GM19467 (cell line): Measurements from ENCODE around the gene NDUFC1.
"Not testable (repeated sequence)": the region's sequence is repeated elsewhere in the genome, so short reads cannot be mapped to it uniquely, and the experiment has no call there.

Source experiments
- ATAC-seq: cut with Tn5 transposase; IDR thresholded peaks from one replicate; pipeline ENCODE4 v1.9.1; 2021; ENCODE audit warnings: mild to moderate bottlenecking, moderate library complexity; ENCODE audit not compliant: unreplicated experiment

The NDUFC1 gene

GRCh38 chr4:139299536-139299935 lies 2.7 kb downstream of the NDUFC1 start:
- ATAC-seq: no peak

- ATAC-seq: no peak
These were observed 5.3 kb downstream of the NDUFC1 start for GRCh38 chr4:139297001-139297410.

- no peak for ATAC-seq
These were observed 6.4 kb downstream of the NDUFC1 start for GRCh38 chr4:139295942-139296299.

DNA sequence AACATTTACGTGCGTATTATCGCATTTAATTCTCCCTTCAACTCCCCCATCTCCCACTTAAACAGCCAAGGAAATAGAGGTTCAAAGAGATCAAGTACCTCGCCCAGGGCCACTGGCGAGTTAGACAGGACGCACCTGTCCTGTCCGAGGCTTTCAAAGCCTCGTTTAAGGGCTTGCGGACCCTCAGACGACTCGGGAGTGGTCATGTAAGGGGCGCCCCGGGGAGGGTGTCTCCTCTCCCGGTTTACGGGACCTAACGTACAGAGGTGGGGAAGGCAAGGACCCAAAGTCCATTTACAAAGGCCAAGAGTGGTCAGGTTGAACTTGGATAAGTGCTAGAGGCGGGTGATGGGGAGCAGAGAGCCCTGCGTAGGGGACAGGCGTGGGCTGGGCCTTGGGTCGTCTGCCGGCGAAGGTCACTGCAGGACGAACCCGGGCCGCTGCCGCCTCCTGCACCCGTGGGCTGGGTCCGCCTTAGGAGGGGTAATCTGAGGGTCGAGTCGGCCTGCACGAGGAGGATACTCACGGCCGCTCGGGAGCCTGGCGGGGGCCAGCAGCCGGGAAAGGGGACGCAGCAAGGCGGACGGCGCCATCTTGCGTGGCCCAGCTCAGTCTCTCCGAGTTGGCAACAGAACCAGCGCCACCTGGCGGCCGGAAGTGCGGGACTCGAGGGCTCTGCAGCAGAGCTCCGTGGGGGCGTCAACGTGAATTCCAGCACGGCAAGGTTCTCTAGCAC lies 6.9 kb downstream of the NDUFC1 start:
- ATAC-seq: peak; percentile 95

DNA sequence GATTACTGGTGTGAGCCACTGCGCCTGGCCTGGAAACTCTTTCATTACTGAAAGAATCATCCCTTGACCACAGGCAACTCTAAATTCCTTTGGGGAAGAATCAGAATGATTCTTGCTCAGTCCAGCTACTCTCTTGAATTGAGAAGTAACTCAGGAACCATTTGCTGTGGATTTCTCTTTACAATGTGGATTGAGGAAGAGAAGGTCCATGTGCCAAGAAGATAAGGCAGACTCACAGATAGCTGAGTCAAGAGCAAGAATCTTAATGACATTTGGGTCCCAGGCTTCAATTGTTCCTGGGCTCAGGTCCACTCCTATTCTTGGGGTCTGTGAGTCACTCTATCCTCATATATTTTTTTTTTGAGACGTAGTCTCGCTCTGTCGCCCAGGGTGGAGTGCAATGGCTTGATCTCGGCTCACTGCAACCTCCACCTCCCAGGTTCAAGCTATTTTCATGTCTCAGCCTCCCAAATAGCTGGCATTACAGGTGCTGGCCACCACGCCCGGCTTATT lies 16.0 kb downstream of the NDUFC1 start:
- no peak for ATAC-seq

DNA sequence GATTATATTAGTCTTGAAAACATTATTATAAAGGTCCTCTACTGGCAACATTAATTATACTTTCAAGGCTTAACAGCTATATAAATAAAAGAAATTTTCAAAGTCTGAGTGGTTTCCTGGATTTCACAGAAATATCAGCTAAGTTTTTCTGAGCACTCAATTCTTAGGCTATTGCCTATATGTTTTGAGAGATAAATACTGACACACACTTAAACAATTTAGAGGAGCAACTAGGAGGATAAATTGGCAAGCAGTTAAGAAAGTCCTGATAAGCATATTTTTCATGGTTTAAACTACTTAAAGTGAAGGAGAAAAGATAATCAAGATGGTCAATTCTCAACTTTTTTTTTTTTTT lies 19.6 kb downstream of the NDUFC1 start:
- ATAC-seq: no peak

- ATAC-seq: no peak
These were observed 20.1 kb downstream of the NDUFC1 start for GRCh38 chr4:139282065-139282720.

GRCh38 chr4:139279760-139280620 lies 22.3 kb downstream of the NDUFC1 start, which contains the start of gene MGARP:
Gene MGARP (minus strand): TSS chr4:139280225. CDS start chr4:139280158, 67 bp downstream.
- ATAC-seq: no peak

- ATAC-seq: no peak
These were observed 23.1 kb downstream of the NDUFC1 start for GRCh38 chr4:139278912-139279759.

GRCh38 chr4:139278485-139278884 lies 23.8 kb downstream of the NDUFC1 start:
- ATAC-seq: no peak

GRCh38 chr4:139275281-139275735 lies 27.0 kb downstream of the NDUFC1 start:
- ATAC-seq: no peak

- no peak for ATAC-seq
These were observed 27.5 kb downstream of the NDUFC1 start for GRCh38 chr4:139274790-139275189.

DNA sequence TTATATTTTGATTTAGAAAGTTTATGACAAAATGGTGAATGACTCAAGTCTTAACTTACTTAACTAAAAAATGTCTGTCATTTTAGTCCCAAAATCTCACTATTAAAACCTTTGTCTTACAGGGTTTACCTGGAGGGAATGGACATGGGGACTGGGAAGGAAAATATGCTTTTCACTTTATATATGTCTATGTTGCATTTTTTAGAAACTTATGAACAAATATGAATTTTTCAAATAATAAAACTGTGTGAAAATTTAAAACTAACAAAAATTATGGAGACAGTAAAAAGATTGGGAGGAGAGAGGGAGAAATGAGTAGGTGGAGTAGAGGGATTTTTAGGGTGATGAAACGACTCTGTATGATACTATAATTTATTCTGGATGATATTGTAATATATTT lies 28.4 kb downstream of the NDUFC1 start:
- no peak for ATAC-seq

DNA sequence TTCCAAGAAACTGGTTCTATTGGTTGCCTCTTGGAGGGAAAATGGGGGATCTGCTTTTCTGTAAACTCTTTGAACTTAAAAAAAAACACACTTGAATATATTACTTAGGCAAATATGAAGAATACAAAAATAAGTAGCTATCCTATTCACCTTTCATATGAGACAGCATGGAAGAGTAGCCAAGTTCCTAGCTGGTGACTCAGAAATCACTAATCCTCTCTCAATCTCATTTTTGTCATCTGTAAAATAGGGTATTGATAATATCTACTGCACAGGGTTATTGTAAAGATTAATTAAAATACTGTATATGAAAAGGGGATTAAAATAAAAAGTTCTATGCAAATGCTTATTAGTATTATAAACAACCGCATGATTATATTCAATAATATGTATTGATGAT lies 35.0 kb downstream of the NDUFC1 start:
- no peak for ATAC-seq

DNA sequence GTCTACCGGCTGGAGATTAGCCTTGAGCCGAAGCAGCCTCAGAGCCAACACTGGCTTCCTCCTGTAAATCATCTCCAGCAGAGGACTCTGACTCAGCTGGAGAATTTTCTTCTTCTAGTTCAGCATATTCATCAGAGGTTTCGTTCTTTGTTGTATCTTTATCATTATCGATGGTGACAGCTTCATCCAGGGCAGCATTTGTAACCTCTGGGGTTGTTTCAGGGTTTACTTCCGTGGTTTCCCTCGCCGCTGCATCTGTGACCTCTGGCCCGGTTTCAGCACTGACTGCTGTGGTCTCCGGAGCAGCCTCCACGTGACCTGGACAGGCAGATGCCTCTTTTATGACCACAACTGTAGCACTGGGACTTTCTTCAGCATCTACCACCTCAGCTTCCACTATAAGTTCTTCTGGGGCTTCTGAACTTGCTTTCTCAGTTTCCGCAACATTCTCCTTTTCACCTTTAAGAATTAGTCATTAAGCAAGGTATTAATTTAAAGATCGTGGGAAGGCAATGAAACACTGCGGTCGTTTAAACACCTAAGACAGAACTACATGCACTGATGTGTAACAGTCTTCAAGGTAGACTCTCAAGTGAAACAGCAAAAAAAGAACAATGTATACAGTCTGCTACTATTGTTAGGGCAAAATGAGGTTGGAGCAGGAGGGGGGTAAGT lies 35.6 kb downstream of the NDUFC1 start:
- ATAC-seq: peak; percentile 98

DNA sequence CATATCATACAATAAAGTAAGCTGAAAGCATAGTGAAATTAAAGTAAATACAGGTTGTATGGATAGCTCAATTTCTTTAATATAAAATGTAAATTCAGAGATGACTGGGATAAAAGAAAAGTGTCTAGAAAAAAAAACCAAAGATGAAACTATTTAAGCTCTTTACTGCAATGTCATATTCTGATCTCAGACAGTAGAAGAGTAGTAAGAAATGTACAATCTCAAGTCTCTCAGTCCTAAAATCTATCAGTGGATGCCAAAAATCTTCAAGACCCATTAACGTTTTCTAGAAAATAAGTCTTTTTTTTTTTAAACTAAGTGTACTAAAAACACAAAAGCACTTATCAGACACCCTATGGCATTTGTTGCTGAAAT lies 36.1 kb downstream of the NDUFC1 start:
- no peak for ATAC-seq

GRCh38 chr4:139265654-139266053 lies 36.6 kb downstream of the NDUFC1 start:
- ATAC-seq: no peak

DNA sequence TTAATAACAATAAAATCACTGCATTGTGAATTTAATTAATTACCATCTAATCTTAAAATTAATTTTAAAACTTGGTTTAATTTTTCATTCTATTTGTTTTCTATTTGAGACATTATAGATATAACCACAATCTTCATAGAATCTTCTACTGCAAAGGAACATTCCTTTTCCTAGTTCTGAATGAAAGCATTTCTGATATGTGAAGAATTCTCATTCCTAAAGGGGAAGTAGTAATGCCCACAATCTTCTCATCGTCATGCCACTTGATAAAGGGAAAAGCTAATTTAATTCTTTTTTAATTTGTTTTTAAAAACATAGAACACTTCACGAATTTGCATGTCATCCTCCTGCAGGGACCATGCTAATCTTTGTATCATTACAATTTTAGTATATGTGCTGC lies 45.9 kb downstream of the NDUFC1 start:
- no peak for ATAC-seq

GRCh38 chr4:139255581-139255980 lies 46.7 kb downstream of the NDUFC1 start:
- not testable (repeated sequence) for ATAC-seq

GRCh38 chr4:139253713-139254112 lies 48.6 kb downstream of the NDUFC1 start:
- ATAC-seq: no peak
